HG03025 (cell line): ENCODE data around the gene IGF2R.

Source experiments
- ATAC-seq: cut with Tn5 transposase; IDR thresholded peaks from one replicate; pipeline ENCODE4 v1.9.1; 2021; ENCODE audit warnings: mild to moderate bottlenecking, moderate library complexity; ENCODE audit not compliant: unreplicated experiment, low FRiP score

Gene IGF2R

GRCh38 chr6:160013987-160014868, 45.3 kb downstream of the IGF2R start:
- ATAC-seq: no peak

GRCh38 chr6:160014869-160015182, 45.9 kb downstream of the IGF2R start:
- no peak for ATAC-seq

GRCh38 chr6:160015778-160016684, 47.1 kb downstream of the IGF2R start:
- ATAC-seq: no peak

GRCh38 chr6:160022101-160022500, 53.2 kb downstream of the IGF2R start:
- ATAC-seq: no peak

DNA sequence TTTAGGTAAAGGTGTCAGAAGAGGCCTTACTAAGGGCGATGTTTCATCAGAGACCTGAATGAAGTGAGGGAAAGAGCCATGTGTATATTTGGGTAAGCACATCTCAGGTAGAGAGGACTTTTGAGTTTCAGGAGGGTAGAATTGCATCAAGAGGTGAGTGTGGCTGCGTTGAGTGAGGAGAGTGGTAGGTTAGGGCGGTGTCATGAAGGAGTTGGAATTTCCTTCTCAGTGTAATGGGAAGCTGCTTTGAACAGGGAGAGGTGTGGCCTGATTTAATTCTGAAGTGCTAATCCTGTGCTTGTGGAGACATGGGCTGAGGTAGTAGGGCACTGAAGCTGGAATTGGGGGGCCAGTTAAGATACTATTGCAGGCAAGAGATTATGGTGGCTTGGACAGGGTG, 53.9 kb downstream of the IGF2R start:
- no peak for ATAC-seq

DNA sequence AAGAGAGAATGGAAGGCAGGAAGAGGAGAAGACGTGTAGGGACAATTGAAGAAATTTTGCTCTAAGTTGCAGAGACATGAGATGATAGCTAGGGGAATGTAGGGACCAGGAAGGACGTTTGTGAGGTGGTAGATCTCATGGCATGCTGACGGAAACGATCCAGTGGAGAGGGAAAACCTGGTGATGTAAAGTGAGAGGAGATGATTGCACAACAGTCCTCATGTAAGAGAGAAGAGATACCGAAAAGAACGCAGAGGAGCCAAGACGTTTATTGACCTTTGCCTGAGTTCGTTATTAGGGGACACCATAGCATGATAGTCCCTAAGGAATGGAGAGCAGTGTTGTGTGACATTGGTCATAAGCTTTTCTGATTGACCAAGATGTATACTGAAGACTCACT, 55.3 kb downstream of the IGF2R start:
- no peak for ATAC-seq

- no peak for ATAC-seq
Observed at GRCh38 chr6:160027076-160027475, 58.2 kb downstream of the IGF2R start.

GRCh38 chr6:160027931-160028330, 59.0 kb downstream of the IGF2R start:
- no peak for ATAC-seq

- ATAC-seq: no peak
Observed at GRCh38 chr6:160028487-160029275, 59.8 kb downstream of the IGF2R start.

- ATAC-seq: no peak
Observed at GRCh38 chr6:160029525-160029924, 60.6 kb downstream of the IGF2R start.

DNA sequence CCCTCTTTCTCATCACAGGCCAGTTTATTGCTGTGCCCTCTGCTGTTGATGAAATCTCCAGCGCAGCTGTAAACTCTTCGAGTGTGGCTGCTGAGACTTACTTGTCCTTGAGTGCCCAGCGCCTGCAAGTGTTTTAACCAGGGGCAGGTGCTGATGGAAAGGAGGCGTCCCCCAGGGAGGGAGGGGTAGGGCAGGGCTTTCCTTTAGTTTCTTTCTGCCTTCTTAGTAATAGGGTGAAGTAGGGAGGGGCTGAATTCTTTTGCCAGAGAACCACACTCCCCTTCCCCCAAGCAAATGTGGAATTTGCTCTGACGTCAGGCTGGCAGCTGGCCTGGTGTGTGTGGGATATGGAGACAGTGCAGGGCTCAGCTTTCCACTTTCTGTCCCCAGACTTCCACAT, 61.2 kb downstream of the IGF2R start:
- no peak for ATAC-seq

DNA sequence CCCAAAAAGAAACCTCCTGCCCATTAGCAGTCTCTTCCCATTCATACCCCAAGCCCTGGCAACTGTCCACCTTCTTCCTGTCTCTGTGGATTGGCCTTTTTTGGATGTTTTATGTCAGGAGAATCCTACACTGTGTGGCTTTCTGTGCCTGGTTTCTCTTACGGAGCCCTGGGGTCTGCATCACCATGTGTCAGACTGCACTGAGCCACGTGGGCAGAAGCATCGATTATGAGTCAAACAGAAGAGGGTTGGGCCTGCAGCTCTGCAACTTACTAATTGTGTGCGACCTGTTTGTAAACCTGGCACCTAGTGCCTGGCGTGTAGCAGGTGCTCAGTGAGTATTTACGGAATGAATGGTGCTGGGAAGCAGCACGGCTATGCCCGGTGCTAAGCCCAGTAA, 62.6 kb downstream of the IGF2R start:
- ATAC-seq: no peak

- ATAC-seq: no peak
Observed at GRCh38 chr6:160031871-160032270, 63.0 kb downstream of the IGF2R start.

DNA sequence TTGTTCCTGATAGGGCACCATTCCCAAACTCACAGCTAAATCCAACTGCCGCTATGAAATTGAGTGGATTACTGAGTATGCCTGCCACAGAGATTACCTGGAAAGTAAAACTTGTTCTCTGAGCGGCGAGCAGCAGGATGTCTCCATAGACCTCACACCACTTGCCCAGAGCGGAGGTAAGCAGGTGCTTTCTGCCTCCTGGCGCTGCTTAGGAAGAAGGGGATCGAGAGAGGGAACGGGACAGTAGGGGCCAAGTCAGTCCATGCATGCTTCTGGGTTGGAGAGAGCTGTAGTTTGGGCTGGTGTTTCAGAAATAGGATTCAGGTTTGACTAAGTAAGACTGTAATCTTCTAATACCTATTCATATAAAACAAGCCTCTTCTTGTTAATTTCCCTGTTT, 63.7 kb downstream of the IGF2R start:
- no peak for ATAC-seq

GRCh38 chr6:160034036-160034930, 65.4 kb downstream of the IGF2R start:
- no peak for ATAC-seq

DNA sequence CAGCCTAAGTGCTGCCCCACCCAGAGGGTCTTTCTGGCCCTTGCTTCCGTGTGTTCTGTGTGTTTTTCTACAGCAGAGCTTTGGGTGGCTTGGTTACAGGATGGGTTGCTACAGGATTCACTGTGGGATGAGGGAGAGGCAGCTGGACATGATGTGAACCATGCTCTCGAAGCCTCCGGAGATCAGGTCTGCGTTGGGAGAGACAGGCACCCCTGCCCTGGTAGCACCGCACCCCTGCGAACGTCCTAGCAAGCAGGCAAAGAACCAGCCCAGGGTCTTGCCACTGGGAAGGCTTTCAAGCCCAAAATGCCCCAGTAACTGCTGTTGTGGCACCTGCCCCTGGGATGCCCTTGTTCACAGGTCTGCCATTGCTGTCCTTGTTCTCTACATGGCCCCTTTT, 66.4 kb downstream of the IGF2R start:
- no peak for ATAC-seq

GRCh38 chr6:160035693-160036330, 66.9 kb downstream of the IGF2R start:
- ATAC-seq: no peak

GRCh38 chr6:160036331-160036695, 67.4 kb downstream of the IGF2R start:
- no peak for ATAC-seq

- no peak for ATAC-seq
Observed at GRCh38 chr6:160036790-160037206, 67.9 kb downstream of the IGF2R start.
